NB4 (cell line): ENCODE results near the gene C17orf113.
A peak's percentile ranks its signal among the peaks of the same experiment; 100 is the strongest.

ENCODE experiments used
- DNase-seq: peaks from one replicate; pipeline ENCODE4 v3.0.0; 2010; ENCODE audit warnings: low read depth
- H3K4me3 ChIP-seq: one replicate; pipeline ENCODE4 v1.5.1; 2011; ENCODE audit warnings: mild to moderate bottlenecking, low read depth, low read length, moderate library complexity
- MYC ChIP-seq: IDR thresholded peaks from 2 replicates; pipeline ENCODE4 v1.6.1; 2011; ENCODE audit warnings: low read depth, low read length
- POLR2A ChIP-seq: IDR thresholded peaks from 2 replicates; pipeline ENCODE4 v1.6.1; 2011; ENCODE audit warnings: mild to moderate bottlenecking; ENCODE audit not compliant: insufficient read length; ENCODE audit errors: extremely low read depth
- TF ChIP-seq, protein P1 (sequence below): IDR thresholded peaks from one replicate; pipeline ENCODE4 v1.5.1; 2012; ENCODE audit warnings: low read depth, low read length
- TF ChIP-seq, protein P2 (sequence below): IDR thresholded peaks from 2 replicates; pipeline ENCODE4 v1.6.1; 2011; ENCODE audit warnings: low read depth, low read length

C17orf113 gene

DNA sequence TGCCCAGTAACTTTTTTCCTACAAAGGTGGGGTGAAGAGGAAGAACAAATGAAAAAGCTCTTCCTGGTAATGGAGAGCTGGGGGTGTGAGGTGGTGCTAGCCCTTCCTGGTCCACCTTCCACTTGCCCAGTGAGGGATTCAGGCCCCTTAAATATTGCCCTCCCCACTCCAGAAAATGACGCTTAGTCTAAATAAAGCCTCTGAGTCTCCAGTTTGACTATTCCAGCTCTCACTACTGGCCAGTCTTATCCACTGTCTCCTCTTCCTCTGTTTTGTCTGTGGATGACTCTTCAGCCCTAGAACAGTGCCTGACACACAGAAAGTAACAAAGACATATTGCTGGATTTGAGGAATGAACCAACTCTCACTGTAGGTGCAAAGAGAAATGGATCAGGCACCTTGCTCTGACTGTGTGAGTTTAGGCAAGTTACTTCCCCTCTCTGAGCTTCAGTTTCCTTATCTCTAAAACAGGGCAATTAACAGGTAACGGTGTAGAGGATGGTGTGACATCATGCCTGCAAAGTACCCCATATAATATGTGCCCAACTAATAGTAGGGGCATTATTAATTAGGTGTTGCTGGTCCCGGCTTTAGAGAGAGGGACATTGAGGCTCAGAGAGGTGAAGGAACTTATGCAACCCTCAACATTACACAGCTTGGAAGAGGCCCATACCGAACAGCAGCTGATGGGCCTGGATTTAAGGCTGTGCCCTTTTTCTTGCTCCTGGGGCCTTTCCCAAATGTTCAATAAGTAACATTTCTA is 26.6 kb upstream of the C17orf113 start:
- no peak overlapping the region for H3K4me3 ChIP-seq
- TF ChIP-seq, protein P1, sequence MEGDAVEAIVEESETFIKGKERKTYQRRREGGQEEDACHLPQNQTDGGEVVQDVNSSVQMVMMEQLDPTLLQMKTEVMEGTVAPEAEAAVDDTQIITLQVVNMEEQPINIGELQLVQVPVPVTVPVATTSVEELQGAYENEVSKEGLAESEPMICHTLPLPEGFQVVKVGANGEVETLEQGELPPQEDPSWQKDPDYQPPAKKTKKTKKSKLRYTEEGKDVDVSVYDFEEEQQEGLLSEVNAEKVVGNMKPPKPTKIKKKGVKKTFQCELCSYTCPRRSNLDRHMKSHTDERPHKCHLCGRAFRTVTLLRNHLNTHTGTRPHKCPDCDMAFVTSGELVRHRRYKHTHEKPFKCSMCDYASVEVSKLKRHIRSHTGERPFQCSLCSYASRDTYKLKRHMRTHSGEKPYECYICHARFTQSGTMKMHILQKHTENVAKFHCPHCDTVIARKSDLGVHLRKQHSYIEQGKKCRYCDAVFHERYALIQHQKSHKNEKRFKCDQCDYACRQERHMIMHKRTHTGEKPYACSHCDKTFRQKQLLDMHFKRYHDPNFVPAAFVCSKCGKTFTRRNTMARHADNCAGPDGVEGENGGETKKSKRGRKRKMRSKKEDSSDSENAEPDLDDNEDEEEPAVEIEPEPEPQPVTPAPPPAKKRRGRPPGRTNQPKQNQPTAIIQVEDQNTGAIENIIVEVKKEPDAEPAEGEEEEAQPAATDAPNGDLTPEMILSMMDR: no peak
- TF ChIP-seq, protein P2, sequence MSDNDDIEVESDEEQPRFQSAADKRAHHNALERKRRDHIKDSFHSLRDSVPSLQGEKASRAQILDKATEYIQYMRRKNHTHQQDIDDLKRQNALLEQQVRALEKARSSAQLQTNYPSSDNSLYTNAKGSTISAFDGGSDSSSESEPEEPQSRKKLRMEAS: no peak
- TF ChIP-seq POLR2A (no peak), MYC (no peak)
- no peak for DNase-seq

DNA sequence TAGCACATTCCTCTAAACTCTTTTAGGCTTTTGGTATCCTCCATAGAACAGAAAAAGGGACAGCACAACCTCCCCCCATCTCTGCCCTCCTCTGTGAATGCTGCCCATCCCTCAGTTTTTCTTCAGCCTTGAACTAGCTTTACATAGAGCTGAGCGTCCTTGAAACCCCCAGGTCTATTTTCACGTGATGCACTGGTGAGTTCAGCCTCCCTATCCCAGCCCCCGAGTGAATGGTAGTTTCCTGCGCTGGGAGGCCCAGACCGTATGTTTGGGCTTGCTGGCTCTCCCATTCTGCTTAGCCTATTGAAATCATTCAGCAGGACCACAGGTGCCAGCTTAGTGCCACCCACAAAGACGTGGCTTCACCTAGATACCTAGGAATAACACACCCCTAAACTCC is 25.4 kb upstream of the C17orf113 start:
- TF ChIP-seq, protein P1: no peak
- no peak for TF ChIP-seq POLR2A
- TF ChIP-seq MYC: no peak
- TF ChIP-seq, protein P2: no peak
- no peak overlapping the region for H3K4me3 ChIP-seq
- no peak for DNase-seq

DNA sequence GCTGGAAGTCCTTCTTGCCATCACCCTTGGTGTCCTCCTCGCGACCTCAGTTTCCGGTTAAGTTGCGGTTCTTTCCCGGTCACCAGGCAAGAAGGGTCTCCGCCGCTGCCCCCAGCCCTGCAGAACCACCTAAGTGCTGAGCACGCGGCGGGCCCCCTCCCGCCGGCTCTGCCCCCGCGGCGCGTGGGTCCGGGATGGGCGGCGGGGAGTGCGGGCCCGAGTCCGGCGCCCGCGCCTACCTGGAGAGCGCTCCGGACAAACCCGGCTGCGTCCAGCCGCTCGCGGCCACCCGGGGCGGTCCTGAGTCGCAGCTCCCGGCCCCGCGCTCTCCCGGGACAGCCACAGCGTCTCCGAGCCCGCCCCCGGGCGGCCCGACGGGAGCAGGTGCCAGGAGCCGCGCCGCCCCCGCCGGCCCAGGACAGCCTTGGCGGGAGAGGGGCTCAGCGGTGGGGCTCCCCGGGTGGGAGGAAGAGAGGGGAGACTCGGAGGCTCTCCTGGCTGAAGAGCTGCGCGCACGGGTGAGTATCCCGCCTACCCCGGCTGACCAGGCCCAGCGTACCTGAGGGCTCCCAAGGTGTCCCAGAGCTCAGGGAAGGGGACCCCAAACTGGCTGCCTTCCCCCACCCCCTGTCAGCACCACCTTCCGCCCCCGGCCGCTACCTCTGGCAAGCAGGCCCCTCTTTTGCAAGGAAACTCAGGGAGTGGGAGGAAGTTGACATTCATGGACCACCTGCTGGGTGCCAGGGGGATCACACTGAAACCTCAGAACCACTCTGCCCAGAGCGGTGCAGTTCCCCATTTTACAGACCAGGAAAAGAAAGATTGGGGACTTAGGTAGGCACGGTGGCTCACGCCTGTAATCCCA is 22.2 kb upstream of the C17orf113 start:
- TF ChIP-seq, protein P2: no peak
- peak; percentile 80 for DNase-seq
- peak overlapping the region; percentile 42 for H3K4me3 ChIP-seq

DNA sequence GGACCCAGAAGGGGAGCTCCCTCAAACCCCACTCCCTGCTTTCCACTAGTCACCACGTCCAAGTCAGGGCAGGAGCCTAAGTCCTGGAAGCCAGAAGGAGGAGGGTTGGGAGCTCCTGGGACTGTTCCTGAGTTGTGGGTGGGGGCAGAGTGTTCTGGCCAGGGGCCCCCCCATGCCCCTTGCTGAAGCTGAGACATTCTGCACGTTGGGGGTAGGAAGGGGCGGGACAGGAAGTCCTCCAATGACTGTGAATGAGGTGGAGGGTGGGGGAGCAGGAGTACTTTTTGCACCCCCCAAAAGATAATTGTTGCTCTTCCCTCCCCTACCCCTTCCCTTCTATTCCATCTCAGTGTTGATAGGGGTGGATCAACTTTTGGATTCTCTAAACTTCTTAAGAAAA is 21.4 kb upstream of the C17orf113 start:
- no peak for TF ChIP-seq MYC
- TF ChIP-seq, protein P1: no peak
- TF ChIP-seq, protein P2: no peak
- no peak for TF ChIP-seq POLR2A
- DNase-seq: peak; percentile 43
- H3K4me3 ChIP-seq: peak overlapping the region; percentile 42

DNA sequence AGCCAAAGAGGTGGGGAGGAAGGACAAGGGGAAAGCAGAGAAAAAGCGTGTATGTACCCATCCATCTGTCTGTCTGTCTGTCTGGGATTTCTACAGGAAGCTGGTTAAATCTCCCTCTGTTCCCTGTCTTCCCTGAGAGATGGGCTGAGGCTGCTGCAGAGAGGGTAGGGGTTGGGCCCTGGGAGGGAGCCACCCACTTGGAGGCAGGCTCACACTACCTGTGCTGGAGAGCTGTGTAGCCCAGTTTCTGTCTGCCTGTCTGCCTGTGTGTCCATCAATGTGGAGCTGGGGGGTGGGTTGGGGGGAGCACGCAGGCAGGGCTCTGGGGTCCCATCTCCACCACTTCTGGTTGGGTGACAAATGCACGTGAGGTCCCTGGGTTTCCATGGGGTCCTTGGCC is 18.6 kb upstream of the C17orf113 start:
- DNase-seq: no peak
- no peak overlapping the region for H3K4me3 ChIP-seq
- no peak for TF ChIP-seq MYC
- TF ChIP-seq, protein P1: no peak
- TF ChIP-seq, protein P2: no peak
- TF ChIP-seq POLR2A: no peak
